Femur (tissue), 1 donor: ENCODE measurements around the gene SREBF2.
"Not testable (repeated sequence)": the region's sequence is repeated elsewhere in the genome, so short reads cannot be mapped to it uniquely, and the experiment has no call there.

ENCODE experiments used
- DNase-seq: peaks from one replicate; pipeline ENCODE4 v3.0.0-alpha.2; 2017

Gene SREBF2

GRCh38 chr22:41842996-41843970 lies 10.4 kb downstream of the SREBF2 start:
- DNase-seq = no peak

- DNase-seq = no peak
Observed at GRCh38 chr22:41844036-41844435, 11.1 kb downstream of the SREBF2 start.

- no peak for DNase-seq
Observed at GRCh38 chr22:41844513-41844912, 11.6 kb downstream of the SREBF2 start.

GRCh38 chr22:41845380-41846267 lies 12.7 kb downstream of the SREBF2 start:
- no peak for DNase-seq

- DNase-seq = no peak
Observed at GRCh38 chr22:41846268-41846987, 13.5 kb downstream of the SREBF2 start.

- no peak for DNase-seq
Observed at GRCh38 chr22:41847300-41847699, 14.4 kb downstream of the SREBF2 start.

GRCh38 chr22:41848468-41848867 lies 15.6 kb downstream of the SREBF2 start:
- no peak for DNase-seq

GRCh38 chr22:41856469-41856868 lies 23.6 kb downstream of the SREBF2 start:
- DNase-seq = no peak

GRCh38 chr22:41857155-41857859 lies 24.4 kb downstream of the SREBF2 start:
- DNase-seq = peak; percentile 69

- DNase-seq = no peak
Observed at GRCh38 chr22:41857860-41858199, 24.9 kb downstream of the SREBF2 start.

- DNase-seq = no peak
Observed at GRCh38 chr22:41862160-41862529, 29.2 kb downstream of the SREBF2 start.

GRCh38 chr22:41862530-41863266 lies 29.8 kb downstream of the SREBF2 start:
- DNase-seq = no peak

- DNase-seq = no peak
Observed at GRCh38 chr22:41863472-41863871, 30.6 kb downstream of the SREBF2 start.

GRCh38 chr22:41868556-41868955 lies 35.7 kb downstream of the SREBF2 start:
- DNase-seq = no peak

GRCh38 chr22:41870081-41870480 lies 37.2 kb downstream of the SREBF2 start:
- DNase-seq = not testable (repeated sequence)

- DNase-seq = no peak
Observed at GRCh38 chr22:41870786-41871185, 37.9 kb downstream of the SREBF2 start.

- DNase-seq = no peak
Observed at GRCh38 chr22:41873391-41873790, 40.5 kb downstream of the SREBF2 start.

GRCh38 chr22:41874090-41874489 lies 41.2 kb downstream of the SREBF2 start:
- no peak for DNase-seq

- DNase-seq = no peak
Observed at GRCh38 chr22:41875531-41876270, 42.8 kb downstream of the SREBF2 start.

GRCh38 chr22:41876275-41876674 lies 43.4 kb downstream of the SREBF2 start:
- no peak for DNase-seq

GRCh38 chr22:41876675-41877074 lies 43.8 kb downstream of the SREBF2 start:
- DNase-seq = no peak
